Hematopoietic multipotent progenitor cell treated with erythropoietin and hydrocortisone succinate and interleukin-3 and kit ligand, for 15 days (in vitro differentiated cells): ENCODE measurements around the gene PHYKPL.

Source experiments
- DNase-seq: peaks from one replicate; pipeline ENCODE4 v3.0.0-alpha.2; 2015; ENCODE audit warnings: low spot score

PHYKPL gene

DNA sequence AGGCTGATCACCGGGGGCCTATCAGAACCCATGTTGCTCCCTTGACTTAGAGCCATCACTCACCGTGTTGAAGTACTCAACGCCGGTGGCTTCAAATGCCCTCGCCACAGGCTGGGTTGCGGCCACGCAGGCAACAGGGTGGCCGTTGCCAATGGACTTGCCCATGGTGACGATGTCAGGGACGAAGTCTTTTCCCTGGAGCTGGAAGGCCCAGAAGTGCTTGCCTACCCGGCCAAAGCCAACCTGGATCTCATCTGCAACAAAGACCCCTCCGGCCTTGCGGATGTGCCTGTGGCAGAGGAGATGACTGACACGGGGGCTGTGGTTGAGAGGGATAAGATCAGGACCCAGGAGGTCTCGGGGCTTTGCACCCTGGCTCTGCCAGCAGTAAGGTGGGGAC lies 10.3 kb downstream of the PHYKPL start:
- no peak for DNase-seq

DNA sequence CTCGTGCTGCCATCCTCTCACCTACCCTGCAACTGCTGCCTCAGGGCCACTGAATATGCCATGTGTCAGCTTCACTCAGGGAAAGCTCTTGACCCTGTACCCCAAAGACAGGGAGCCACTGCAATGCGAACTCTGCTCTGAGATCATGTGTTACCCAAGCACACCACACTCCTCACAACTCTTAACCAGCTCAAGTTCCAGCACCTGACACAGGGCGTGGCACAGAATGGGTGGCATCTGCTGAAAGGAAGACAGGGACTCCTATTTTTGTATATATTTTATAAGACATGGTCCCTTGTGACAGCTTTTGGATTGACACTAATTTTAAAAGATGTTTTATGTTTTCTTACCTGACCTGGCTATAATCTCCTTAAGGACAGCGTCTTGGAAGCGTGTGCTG lies 10.7 kb downstream of the PHYKPL start:
- DNase-seq: no peak

DNA sequence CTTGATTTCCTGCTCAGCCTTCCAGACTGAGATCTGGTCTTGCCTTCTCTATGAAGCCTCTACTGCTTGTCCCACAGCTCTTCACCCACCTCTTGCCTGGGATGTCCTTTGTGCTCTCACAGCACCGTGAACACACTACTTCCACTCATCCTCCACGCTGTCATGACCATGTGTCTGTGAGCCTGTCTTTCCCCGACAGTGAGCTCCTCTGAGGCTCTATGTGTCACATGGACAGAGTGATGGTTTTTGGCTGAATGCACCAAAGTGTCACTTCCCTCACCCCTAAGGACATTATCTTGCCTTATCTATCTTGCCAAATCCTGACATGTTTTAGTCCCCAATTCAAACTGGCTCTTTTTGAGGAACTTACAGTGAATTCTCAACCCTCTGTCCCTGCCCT lies 11.3 kb downstream of the PHYKPL start:
- DNase-seq: no peak

DNA sequence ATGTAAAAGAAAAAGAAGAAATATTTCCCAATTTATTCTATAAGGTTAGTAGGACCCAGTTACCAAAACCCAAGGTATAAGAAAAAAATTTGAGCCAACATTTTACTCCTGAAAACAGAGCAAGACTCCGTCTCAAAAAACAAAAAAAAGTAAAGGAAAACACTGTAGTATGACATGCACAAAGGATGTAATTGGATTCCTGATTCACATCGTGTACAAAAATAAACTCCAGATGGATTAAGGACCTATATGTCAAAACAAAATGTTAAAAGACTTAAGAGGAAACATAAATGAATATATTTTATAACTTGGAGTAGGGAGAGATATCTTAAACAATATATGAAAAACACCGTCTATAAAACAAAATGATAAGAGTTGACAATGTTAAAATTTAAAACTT lies 13.8 kb downstream of the PHYKPL start:
- DNase-seq: no peak

DNA sequence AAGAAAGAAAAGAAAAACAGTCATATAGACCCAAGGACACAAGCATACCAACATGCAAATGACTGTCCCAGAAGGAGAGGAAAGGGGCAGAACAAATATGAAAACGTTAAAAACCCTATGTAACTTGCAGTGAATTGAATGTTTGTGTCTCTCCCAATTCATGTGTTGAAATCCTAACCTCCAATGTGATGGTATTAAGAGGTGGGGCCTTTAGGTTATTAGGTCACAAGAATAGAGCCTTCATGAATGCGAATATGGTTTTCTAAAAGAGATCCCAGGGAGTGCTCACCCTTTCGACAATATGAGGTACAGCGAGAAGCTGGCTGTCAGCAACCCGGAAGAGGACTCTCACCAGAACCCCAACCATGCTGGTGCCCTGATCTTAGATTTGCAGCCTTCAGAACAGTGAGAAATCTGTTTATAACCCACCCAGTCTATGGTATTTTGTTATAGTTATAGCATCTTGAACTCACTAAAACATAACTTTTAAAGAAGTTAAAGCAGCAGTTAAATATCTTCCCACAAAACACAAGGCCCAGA lies 14.3 kb downstream of the PHYKPL start:
- no peak for DNase-seq

DNA sequence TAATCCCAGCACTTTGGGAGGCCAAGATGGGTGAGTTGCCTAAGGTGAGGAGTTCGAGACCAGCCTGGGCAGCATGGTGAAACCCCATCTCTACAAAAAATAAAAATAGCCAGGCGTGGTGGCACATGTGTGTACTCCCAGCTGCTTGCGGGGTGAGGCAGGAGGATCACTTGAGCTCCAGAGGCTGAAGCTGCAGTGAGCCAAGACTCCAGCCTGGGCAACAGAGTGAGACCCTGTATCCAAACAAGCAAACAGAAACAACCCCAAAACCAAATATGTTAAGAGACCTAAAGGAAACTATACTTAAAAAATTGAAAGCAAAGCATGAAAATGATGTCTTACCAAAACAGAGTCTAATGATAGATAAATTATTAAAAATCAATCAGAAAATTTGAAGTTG lies 15.8 kb downstream of the PHYKPL start:
- DNase-seq: no peak

DNA sequence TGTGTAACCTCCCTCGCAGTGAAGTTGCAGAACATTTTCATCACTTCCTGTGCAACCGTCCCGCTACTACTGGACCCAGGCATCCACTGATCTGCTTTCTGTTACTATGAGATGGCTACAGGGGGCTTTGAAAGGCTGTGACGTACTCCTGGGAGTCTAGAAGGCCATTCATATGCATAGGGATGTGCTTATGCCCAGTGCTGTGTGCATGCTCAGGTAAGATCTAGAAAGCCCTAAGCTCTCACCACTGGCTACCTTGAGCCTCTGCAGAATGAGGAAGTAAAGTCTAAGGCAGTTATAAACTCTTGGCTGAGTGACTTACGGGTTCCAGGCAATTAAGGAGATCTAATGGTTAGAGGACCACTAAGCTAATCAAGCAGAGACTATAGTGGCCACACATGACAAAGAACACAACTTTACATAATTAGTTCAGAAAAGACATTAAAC lies 16.5 kb downstream of the PHYKPL start:
- no peak for DNase-seq

DNA sequence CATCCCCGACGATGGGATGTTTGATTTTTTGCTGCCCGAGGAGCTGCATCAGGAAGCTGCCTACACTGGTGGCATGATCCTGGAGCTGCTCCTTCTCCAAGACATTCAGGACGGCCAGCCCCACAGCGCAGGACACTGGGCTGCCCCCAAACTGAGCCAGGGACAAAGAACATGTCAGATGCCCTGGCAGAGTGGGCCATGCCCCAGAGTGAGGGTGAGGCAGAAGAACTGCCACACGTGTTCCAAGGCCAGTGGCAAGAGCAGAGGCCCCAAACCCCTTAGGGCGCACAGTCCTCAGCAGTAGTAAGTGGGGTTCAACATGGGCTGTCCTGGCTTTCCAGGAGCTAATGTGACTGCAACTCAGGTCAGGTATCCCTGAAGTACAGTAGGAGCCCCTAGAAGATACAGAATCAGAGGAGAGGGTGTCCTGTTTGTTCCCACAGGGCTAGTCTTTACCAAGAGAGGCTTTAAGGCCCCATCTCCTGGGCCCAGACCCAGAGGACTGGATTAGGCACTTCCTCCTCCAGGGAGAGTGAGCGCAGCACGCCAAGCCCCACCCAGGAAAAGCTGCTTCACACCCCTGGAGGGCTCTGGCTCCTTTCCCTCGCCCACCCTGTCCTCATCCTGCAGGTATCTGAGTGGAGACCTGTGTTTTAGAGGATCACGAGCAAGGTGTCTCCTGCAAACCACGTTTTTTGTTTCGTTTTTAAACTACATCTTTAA lies 17.2 kb downstream of the PHYKPL start:
- no peak for DNase-seq

DNA sequence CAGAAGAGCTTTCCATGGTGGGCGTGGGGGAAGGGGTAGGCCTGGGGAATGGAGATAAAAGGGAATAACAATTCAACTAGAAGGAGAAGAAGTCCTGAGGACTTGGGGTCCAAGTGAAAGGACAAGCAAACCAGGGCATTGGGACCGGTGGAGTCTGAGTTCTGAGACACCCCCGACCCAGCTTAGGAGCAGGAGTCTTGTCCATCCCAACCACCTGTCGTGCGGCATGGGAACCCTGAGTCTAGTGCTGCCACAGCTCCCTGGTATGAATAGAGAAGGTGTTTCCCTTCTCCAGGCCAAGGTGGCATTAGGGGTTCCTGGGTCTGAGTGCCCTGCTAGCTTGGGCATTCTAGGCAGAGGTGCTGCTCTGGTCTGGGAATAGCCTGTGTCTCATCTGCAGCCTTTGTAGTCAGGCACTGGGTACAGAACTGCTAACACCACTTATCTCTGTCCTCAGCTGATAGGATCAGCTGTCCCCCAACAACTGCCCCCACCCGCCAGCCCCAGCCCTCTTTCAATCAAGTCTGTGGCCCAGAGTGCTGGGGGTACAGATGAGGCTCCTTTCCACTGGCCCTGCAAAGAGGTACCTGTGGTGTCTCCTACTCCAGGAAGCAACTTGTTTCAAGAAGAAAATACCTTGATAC lies 18.3 kb downstream of the PHYKPL start:
- no peak for DNase-seq

DNA sequence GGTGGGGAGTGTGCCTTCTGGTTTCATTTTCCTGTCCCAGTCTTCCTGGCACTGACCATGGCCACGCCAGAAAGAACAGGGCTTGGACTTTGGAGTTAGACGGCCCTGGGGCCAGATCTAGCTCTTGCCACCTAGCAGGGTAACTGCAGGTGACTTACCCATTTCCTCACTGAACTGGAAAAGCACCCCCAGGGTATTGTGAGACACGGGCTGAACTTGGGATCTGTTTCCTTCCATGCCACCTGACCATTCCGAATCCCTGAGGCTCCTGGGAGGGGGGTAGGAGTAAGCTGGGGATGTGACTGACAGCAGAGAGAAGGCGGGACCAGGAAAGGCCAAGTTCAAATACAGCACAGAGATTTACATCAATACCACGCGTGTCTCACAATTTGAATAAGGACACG lies 18.9 kb downstream of the PHYKPL start:
- DNase-seq: no peak

DNA sequence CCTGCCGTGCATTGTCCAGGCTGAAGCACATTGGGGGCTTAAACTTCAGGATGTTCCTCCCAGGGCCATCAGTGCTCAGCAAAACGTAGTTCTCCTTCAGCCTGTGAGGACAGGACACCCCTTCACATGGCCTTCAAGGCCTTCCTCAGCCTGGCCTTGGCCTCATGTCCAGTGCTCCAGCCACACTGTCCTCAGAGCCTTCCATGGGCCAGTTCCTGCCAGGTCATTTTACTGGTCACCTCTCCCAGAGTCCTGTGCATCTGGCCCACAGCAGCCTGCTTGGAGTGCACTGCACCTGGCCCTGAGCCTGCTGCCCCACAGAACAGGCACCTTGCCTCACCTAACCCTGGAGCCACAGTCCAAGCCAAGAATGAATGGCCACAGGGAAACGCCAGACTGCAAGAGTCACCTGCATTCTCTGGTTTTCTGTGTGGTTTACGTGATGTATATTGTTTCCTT lies 19.6 kb downstream of the PHYKPL start:
- no peak for DNase-seq

DNA sequence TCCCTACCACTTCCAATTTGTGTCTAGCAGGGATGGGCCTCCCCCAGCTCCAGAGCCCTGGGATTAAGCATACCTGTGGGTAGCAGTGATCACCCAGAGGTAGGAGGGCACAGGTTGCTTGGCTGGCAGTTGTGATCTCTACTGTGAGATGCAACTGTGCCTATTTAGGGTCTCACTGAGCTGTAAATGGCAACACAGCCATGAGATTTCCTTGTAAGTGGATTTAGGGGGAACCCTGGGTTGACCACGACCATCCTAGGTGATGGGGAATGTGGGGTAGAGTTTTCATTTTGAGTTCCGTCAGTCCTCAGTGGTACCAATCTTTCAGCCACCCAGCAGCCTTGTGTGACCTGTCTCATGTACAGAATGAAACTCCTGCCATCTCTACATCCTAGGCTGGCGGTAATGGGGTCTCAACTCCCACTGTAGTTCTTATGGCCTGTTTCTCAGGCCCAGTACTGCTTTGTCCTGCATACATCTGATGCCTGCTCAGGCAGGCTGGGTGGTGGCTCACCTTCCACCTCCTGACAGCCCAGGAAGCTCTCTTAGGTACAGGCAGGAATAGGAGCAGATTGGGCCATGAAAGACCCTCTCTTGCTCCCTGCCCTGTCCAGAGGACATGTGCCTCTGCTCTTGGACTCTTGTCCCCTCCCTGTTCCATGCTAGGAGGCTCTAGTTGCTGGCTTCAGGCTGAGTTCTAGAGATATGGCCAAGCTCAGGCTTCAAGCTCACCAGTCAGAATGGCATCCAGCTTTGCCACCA lies 20.2 kb downstream of the PHYKPL start:
- DNase-seq: no peak

DNA sequence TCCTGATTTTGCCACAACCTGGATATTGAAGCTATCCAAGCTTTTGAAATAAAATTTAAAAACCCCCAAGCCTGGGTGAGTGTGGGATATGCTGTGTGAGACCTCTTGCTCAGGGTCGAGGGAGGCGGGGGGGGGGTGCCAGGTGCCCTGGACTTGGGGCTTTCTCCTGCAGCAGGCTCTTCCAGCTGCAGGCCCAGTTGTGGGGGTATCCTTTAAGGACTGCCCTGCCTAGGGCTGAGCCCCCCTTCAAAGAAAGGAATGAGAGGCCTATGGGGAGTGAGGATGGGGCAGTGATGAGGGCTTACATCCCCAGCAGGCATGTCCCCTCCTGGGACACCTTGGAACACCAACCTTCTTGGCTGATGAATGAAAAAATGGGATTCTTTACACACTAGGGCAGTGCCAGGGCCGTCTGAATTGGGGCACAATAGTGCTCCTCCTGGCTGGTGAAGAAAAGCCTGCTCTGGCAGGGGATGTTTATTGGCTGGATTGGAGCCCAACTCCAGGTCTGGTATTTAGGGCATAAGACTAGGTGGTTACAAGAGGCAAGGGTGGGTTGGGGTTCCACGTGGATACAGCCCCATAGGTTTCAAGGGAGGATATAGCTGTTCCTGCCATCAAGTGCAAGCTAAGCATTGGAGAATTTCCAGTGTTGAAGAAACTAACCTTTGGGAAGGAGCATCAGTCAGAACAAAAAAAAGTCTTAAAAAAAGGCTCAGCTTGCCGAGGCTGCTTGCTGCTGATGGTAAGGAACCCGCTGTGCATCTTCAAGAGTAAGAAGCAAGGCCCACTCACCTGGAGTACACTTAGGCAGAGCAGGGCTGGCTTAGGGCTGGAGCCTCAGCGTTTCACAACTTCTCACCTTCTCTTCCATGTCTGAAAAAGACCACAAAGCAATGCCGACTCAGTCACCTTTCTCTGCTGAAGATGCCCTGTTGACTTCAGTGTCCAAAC lies 21.2 kb downstream of the PHYKPL start:
- no peak for DNase-seq

DNA sequence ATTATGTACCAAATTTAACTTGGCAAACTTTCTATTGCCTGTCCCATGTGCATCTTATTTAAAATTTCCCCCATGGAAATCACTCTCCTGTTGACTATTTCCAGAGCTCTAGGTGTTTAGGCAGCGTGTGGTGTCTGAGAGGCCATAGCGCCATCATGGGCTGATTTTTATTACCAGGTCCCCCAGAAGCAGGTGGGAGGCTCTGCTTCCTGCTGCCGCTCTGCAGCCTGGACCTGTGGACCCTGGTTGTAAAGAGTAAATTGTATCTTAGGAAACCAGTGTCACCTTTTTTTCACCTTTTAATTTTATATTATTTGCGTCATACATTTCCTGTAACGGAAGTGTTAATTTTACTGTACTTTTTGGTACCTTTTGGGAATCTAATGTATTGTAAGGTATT lies 21.9 kb downstream of the PHYKPL start:
- no peak for DNase-seq

DNA sequence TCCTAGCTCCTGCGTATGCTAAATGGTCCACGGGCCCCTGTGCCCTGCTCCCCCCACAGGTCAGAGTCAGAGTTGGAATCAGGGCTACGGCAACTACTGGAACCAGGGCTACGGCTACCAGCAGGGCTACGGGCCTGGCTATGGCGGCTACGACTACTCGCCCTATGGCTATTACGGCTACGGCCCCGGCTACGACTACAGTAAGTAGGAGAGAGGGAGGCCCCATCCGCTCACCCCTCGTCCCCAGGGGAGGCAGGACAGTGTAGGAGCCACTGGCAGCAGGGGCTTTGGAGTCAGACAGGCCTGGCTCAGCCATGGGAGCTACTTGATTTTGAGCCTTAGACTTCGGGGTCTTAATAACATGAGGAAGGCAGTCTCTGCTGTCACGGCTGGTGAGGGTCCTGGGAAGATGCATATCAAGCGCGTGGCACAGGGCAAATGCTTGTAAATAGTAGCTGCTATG lies 22.5 kb downstream of the PHYKPL start:
- no peak for DNase-seq

DNA sequence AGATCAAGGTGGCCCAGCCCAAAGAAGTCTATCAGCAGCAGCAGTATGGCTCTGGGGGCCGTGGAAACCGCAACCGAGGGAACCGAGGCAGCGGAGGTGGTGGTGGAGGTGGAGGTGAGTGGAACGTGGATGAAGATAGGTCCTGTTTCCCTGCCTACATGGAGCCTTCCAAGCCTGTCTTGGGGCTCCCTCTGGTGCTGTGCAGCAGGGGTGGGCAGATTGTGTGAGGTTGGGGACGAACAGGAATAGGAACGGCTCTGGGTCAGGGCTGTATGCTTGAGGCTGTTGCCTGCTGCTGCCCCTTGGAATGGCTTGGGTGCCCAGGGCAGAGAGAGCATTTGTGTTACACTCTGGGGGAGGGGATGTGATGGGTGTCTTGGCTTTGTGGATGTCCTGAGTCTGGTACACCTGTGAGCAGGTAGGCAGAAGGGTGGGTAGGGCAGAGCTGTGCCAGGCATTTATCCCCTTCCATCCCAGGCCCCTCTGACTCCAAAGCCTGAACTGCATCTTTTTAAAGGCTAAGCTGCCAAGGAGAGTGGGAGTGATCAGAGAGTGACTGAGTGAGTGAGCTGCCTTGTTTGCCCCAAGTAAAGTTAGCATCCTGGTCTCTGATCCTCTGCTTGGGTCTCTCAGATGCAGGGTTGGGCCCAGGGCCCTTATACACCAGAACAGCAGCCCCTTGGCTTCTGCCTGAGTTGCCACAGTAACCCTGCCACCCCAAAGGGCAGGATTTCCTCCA lies 23.1 kb downstream of the PHYKPL start:
- no peak for DNase-seq

DNA sequence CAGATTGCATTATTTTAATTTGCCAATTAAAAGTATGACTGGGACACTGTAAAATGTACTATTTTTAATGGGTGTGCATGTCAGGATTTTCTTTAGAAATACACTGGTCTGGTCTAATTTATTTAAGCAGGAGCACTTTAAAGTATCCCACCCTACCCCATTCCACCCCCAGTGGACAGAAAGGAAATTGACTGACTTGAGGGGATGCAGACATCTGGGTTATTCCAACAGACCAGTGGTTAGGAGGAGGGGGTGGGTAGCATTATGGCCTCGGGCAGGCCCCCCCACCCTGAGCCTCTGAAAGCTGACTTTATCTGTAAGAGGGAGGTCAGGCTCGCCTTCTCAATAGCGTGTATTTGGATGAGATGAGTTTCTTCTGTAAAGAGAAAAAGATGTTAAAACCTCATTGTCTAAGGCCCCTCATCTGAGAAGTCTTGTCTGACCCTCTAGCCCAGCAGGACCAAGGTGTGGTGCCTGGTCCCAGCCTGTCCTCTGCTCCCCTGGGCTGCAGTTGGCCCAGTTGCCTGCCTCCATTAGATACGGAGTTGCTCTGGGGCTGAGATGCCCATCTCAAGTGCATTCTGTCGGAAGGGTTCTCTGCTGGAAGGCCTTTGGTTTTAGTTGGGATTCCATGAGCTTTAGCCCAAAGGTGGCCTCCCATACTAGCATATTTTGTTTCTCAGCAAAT lies 23.9 kb downstream of the PHYKPL start:
- no peak for DNase-seq

DNA sequence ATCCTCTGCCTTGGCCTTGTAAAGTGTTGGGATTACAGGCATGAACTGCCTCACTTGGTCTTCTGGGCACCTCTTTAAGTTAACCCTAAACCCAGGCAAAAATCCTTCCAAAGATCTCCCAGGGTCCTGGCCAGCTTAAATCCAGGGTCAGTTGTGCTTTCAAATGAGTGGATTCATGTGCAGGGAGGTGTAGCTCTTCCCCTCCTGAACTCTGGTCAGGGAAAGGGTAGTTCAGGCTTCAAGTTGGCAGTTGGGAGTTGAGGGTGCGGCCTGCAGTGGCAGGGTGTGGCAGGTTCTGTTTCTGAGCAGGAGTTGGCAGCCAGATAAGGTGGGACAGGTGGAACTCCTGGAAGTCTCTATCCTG lies 24.7 kb downstream of the PHYKPL start:
- DNase-seq: peak; percentile 57

DNA sequence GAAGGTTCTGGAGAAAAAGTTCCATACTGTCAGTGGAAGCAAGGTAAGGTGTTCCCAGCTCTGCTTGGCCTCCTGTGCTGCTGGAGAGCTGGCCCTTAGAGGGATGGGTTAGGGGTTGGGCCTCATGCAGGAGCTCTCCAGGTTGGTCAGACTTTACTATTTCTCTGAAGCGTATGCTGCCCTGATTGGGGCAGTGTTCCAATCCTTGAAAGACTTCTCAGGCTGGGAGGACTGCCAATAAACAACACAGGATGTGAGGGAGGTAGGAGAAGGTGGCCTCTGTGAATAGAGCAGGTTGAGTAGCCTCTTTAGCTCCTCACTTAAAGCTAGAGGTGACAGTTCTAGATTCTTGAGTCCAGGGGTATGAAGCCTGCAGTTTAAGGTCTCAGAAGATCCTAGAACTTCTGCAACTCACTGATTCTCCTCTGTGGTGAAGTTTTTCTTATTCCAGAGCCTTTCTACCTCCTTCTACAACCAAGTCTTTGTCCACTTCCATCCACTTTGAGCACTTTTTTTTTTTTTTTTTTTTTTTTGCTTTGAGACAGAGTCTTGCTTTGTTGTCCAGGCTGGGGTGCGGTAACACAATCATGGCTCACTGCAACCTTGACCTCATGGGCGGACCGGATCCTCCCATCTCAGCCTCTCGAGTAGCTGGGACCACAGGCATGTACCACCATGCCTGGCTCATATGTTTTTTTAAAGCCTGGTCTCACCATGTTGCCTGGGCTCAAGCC lies 25.3 kb downstream of the PHYKPL start:
- DNase-seq: no peak
